Tibial nerve (tissue), 4 donors: ENCODE results near the gene FAM50A.

Experiments used
- CTCF ChIP-seq, 5 experiments: fragments of 200-600 bp in 3 of 5; fragments of 450-650 bp in 2 of 5; sonication (generic) in 3 of 5; IDR thresholded peaks; one replicate each; pipeline ENCODE4 v1.5.1; 2016 to 2019; ENCODE audit warnings: antibody characterized with exemption in 5 of 5, mild to moderate bottlenecking in 3 of 5, moderate library complexity in 2 of 5
- EP300 ChIP-seq, 2 donors: sonication (generic); formaldehyde crosslinking; IDR thresholded peaks; one replicate each; pipeline ENCODE4 v1.6.1; 2017; ENCODE audit warnings: antibody characterized with exemption in 2 of 2, mild to moderate bottlenecking in 1 of 2
- POLR2A ChIP-seq, 2 donors: fragments of 450-650 bp; IDR thresholded peaks; one replicate each; pipeline ENCODE4 v1.6.1; 2017; ENCODE audit warnings: antibody characterized with exemption in 2 of 2, mild to moderate bottlenecking in 2 of 2, moderate library complexity in 2 of 2

GRCh38 chrX:154464806-154465365 lies 20.9 kb downstream of the FAM50A start:
- no peak for TF ChIP-seq CTCF (IDR thresholded peaks at IDR 0.05)
- no peak for TF ChIP-seq POLR2A (IDR thresholded peaks at IDR 0.05)
- no peak for TF ChIP-seq EP300 (IDR thresholded peaks at IDR 0.05)
